NCI-H1436 treated with DMSO at 0.1 percent for 48 hours (cell line): ENCODE data around the gene EFCC1.

Source experiments
- DNase-seq: peaks from one replicate; lab custom pipeline; 2025; lab: John Stamatoyannopoulos, UW

EFCC1 gene

GRCh38 chr3:129014793-129015345 is 13.8 kb downstream of the EFCC1 start:
- DNase-seq = no peak

DNA sequence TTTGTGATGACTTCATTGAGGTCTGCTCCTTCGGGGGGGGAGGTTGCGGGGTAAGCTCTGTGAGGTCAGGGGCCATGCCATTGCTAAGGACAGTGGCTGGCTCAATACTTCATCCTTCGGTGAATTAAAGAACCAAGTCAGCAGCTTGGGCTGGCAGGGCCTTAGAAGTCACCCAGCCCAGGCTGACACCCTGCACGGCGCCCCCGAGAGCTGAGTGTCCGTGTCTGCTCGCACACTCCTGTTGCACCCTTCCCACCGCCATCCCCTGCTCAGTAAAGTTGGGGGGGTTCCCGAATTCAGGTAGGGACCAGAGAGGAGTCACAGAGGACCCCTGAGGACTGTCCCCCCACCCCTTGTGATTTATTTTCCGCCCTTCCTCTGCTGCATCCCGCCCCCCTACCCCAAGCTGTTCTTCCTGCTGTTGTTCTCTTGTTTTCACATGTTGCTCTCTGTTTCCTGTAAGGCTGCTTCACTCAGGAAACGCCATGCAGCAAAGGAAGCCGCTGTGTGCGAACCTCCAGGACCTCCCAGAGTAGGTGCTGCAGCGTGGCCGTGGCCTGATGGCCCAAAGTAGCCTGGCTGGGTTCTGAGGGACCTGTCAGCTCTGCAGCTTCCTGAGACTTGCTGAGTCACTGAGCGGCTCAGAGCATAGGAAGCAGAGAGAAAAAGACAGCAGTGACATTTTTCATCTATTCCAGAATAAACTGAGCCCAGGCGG is 14.4 kb downstream of the EFCC1 start:
- no peak for DNase-seq

DNA sequence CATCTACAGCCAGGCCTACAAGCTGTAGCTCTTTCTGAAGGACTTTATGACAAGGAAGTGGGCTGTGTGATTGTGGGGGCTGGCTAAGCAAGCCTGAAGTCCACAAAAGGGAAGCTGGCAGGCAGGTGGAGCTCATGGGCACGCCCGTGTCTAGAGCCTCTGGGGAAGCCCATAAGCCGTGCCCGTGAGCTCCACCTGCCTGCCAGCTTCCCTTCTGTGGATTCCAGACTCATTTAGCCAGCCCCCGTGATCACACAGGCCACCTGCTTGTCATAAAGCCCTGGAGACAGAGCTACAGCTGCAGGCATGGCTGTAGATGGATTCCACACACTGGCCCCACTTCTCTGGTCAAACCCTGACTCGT is 15.2 kb downstream of the EFCC1 start:
- peak; percentile 96 for DNase-seq

GRCh38 chr3:129016720-129017483 is 15.8 kb downstream of the EFCC1 start:
- no peak for DNase-seq

DNA sequence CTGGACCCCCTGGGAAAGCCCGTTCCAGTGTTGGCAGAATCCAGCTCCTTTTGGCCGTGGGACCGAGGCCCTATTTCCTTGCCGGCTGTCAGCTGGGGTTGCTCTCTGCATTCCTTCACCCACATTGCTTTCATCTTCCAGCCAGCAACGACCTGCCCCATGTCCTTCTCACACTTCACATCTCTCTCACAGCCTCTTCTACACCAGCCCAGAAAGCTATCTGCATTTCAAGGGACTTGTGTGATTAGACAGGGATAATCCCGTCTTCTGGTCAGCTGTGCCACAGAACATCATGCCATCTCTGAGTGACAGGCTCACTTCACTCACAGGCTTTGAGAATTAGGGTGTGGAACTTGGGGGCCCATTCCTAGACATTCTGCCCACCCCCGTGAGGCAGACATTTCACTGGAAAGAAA is 16.4 kb downstream of the EFCC1 start:
- no peak for DNase-seq

DNA sequence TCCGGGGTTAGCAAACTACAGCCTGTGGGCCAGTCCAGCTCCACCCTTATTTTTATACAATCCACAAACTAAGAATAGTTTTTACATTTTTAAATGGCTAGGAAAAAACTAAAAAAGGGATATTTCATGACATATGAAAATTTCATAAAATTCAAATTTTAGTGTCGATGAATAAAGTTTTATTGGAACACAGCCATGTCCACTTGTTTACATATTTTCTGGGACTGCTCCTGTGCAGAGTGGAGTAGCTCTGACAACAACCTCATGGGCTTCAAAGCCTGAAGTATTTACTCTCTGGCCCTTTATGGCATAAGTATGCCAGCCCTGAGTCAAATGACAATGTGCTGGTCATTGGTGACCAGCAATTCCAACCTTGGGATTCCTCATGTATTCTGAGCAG is 17.2 kb downstream of the EFCC1 start:
- DNase-seq = no peak

DNA sequence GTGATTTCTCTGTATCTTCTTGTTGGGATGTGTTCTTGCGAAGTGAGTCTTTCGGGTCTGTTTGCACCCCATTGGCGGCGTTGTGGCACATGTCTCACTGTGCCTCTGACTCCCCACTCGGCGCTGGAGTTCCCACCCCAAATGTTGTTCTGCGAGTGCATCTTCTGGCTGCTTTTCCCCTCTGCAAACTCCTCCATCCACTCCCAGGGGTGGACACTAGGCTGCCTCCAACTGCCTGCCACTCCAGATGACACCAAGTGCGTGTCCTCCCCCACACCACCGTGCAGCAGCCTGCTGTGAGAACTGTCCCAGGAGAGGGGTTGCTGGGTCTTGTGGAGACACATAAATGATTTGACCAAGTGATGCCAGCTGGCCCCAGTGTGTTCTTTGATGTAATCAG is 17.6 kb downstream of the EFCC1 start:
- DNase-seq = no peak

DNA sequence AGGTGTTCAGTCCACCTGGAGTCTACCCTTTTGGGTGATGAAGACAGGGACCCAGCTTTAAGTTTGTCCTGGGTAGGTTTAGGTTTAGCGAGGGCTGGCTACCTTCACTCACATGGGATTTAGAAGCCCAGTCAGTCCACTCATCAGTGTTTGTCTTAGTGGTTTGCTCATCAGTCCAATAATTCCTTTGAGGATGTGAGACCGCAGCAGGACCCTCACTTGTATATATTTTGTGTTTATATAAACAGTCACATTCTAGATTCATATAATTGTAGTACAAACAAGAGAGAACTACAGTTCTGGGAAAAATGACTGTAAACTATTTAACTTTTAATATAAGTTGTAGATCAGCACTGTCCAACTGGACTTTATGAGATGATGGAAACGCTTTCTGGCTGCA is 18.2 kb downstream of the EFCC1 start:
- DNase-seq = no peak

DNA sequence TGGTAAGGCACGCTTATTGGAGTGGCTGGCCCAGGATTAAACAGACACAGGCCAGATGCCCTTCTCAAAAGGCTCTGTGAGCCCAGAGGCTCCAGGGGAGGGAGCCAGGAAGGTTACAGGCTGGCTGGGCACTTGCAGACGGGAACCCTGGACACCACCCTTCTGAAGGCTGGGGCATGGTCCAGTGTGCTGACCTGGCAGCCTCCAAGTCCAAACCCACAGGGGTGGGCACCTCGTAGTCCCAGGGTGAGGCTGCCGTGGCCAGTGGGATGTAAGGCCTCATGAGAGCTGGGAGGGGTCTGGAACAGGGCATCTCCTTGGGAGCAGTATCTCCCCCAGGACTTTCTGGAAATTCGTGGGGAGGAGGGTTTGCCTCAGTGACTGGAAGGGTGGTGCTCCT is 19.6 kb downstream of the EFCC1 start:
- no peak for DNase-seq

- DNase-seq = no peak
Measured at GRCh38 chr3:129021140-129021551, 20.0 kb downstream of the EFCC1 start.

- DNase-seq = no peak
Measured at GRCh38 chr3:129022114-129023007, 21.3 kb downstream of the EFCC1 start.

GRCh38 chr3:129023008-129023358 is 21.9 kb downstream of the EFCC1 start:
- no peak for DNase-seq

DNA sequence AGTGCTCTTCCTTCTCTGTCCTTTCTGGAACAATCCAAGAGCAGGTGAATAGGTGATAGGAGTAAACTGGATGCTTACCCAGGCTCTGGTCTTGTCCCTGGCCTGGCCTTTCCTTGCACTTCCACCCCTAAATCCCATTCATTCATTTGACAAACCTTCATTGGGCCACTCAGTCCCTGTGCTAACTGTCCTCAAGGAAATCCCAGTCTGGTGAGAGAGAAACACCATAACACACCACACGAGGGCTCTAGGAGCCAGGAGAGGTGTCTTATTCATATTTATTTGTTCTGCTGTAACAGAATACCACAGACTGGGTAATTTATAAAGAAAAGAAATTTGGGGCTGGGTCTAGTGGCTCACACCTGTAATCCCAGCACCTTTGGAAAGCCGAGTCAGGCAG is 22.8 kb downstream of the EFCC1 start:
- peak; percentile 30 for DNase-seq

DNA sequence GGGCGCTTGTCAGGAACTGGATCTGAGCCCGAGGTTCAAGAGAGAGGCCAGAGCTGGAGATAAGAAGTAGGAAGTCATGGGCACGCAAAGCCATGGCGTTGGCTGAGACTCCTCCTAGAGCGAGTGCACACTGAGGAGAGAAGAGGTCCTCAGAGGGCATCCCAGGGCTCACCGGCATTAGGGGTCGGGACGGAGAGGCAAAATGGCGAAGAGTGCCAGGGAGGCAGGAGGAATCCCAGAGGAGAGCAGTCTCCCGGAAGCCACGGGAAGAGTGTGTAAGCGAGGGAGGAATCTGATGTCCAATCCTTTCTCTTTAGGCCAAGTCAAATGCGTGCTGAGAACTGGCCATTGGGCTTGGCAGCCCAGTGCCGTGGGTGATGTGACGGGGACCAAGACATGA is 24.0 kb downstream of the EFCC1 start:
- DNase-seq = no peak

GRCh38 chr3:129025691-129026435 is 24.8 kb downstream of the EFCC1 start:
- DNase-seq = no peak

- peak; percentile 85 for DNase-seq
Measured at GRCh38 chr3:129026728-129027543, 25.8 kb downstream of the EFCC1 start.

- DNase-seq = no peak
Measured at GRCh38 chr3:129027544-129027880, 26.4 kb downstream of the EFCC1 start.

GRCh38 chr3:129028866-129029265 is 27.8 kb downstream of the EFCC1 start:
- DNase-seq = no peak

DNA sequence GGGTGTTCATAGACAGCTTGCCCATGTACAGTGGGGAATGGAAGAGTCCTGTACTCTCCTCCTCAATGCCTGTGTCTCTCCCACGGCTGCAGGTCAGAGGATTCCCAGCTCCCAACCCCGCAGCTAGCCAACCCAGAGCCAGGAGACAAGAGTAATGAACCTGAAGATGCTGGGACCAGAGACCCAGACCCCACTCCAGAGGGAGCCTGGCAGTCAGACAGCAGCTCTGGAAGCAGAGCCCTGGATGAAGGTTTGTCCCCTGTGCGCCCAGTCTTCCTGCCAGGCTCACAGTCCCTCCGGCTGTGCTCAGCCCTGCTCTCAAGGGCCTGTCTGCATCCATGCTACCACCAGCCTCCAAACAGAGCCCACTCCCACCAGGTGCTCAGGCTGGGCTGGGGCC is 29.5 kb downstream of the EFCC1 start:
- DNase-seq = no peak

GRCh38 chr3:129031476-129032215 is 30.5 kb downstream of the EFCC1 start:
- no peak for DNase-seq
